AG04449 (cell line): ENCODE results near the gene PRTFDC1.
A peak's percentile ranks its signal among the peaks of the same experiment; 100 is the strongest.

ENCODE experiments used
- CTCF ChIA-PET: fragments of 350-600 bp; formaldehyde crosslinking; extraction: SDS; loops from one replicate; lab custom pipeline; 2021; ENCODE audit warnings: antibody characterized with exemption; lab: Yijun Ruan, JAX
- POLR2A ChIA-PET: fragments of 400-600, 350-600 bp; formaldehyde crosslinking; extraction: SDS; loops from one replicate; lab custom pipeline; 2020; ENCODE audit warnings: antibody characterized with exemption, inconsistent platforms; lab: Yijun Ruan, JAX
- DNase-seq: peaks from one replicate; pipeline ENCODE4 v3.0.0-alpha.2; 2010; ENCODE audit warnings: low read depth, low spot score
- H3K4me3 ChIP-seq: 2 replicates; pipeline ENCODE4 v1.5.1; 2011; ENCODE audit warnings: low read depth, mild to moderate bottlenecking, control low read depth, low read length
- TF ChIP-seq, protein P1 (sequence below): IDR thresholded peaks from one replicate; pipeline ENCODE4 v1.5.1; 2011; ENCODE audit warnings: mild to moderate bottlenecking, moderate library complexity, low read length, control low read depth, inconsistent platforms; ENCODE audit not compliant: insufficient read depth; ENCODE audit errors: missing control alignments

The PRTFDC1 gene

GRCh38 chr10:24884793-24885192 is 67.6 kb downstream of the PRTFDC1 start:
- H3K4me3 ChIP-seq, result no peak overlapping the region
- TF ChIP-seq, protein P1, sequence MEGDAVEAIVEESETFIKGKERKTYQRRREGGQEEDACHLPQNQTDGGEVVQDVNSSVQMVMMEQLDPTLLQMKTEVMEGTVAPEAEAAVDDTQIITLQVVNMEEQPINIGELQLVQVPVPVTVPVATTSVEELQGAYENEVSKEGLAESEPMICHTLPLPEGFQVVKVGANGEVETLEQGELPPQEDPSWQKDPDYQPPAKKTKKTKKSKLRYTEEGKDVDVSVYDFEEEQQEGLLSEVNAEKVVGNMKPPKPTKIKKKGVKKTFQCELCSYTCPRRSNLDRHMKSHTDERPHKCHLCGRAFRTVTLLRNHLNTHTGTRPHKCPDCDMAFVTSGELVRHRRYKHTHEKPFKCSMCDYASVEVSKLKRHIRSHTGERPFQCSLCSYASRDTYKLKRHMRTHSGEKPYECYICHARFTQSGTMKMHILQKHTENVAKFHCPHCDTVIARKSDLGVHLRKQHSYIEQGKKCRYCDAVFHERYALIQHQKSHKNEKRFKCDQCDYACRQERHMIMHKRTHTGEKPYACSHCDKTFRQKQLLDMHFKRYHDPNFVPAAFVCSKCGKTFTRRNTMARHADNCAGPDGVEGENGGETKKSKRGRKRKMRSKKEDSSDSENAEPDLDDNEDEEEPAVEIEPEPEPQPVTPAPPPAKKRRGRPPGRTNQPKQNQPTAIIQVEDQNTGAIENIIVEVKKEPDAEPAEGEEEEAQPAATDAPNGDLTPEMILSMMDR, result no peak
- ChIA-PET POLR2A (no interaction called here), CTCF (interaction anchor here (0.8 to 1.3 kb wide), 4 partner anchors 11 to 242 kb away, joined by 3 to 5 read pairs (median 4); no protein-coding TSS in a partner anchor)
- DNase-seq, result no peak

DNA sequence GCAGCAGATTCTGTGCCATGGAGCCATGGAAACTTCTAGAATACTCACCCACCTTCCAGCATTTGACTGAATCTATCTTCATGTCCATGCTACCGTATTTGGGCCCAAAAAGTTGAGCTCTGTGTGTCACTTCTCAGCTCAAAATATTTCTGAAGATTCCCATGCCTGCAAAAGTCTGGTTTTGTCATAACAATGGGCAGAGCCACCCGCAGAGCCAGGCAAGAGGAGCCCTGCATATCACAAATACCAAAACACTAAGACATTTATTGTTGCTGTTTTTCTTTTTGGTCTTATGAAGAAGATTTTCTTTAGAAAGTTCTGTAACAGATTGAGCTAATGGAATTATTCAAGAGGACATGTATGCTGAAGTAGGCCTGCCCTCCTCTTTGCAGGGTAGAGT is 68.1 kb downstream of the PRTFDC1 start:
- CTCF ChIA-PET, result interaction anchor here (0.8 to 1.6 kb wide), 4 partner anchors 12 to 242 kb away, joined by 3 to 5 read pairs (median 3); no protein-coding TSS in a partner anchor
- H3K4me3 ChIP-seq, result no peak overlapping the region
- DNase-seq, result no peak
- POLR2A ChIA-PET, result no interaction called here
- TF ChIP-seq, protein P1, result no peak

- ChIA-PET POLR2A (interaction anchor here (0.7 kb wide), 1 partner anchor 11 kb away, joined by 3 read pairs; no protein-coding TSS in a partner anchor), CTCF (interaction anchor here (0.9 to 1.6 kb wide), 3 partner anchors 22 to 155 kb away, joined by 3 read pairs; no protein-coding TSS in a partner anchor)
- no peak overlapping the region for H3K4me3 ChIP-seq
- TF ChIP-seq, protein P1, result no peak
- no peak for DNase-seq
These were observed 69.2 kb downstream of the PRTFDC1 start for GRCh38 chr10:24883176-24883575.

DNA sequence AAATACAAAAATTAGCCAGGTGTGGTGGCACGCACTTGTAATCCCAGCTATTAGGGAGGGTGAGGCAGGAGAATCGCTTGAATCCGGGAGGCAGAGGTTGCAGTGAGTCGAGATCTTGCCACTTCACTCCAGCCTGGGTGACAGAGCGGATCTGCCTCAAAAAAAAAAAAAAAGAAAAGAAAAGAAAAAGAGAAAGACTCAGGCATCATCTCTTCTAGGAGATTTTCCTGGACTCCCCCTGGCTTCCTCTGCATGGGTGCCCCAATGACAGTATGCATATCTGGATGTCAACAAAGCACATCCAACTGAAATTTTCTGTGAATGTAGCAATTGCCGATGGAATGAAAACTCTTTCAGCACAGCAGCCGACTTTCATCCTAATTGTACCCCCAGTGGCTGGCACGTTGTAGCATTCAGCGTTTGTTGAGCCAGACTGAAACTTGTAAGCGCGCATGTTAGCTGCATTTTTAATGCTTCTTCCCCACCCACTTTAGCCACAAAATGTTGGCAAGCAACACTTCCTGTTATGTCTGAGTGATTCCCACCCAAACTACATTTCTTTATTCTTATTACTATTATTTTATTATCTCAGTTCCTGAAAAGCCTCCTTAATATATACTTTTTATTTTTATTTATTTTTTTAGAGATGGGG is 70.2 kb downstream of the PRTFDC1 start:
- POLR2A ChIA-PET, result interaction anchor here (0.7 kb wide), 1 partner anchor 10 kb away, joined by 3 read pairs; no protein-coding TSS in a partner anchor
- no peak overlapping the region for H3K4me3 ChIP-seq
- CTCF ChIA-PET, result interaction anchor here (0.9 to 1.0 kb wide), 2 partner anchors 21 to 154 kb away, joined by 3 read pairs; no protein-coding TSS in a partner anchor
- DNase-seq, result no peak
- TF ChIP-seq, protein P1, result peak; percentile 34

DNA sequence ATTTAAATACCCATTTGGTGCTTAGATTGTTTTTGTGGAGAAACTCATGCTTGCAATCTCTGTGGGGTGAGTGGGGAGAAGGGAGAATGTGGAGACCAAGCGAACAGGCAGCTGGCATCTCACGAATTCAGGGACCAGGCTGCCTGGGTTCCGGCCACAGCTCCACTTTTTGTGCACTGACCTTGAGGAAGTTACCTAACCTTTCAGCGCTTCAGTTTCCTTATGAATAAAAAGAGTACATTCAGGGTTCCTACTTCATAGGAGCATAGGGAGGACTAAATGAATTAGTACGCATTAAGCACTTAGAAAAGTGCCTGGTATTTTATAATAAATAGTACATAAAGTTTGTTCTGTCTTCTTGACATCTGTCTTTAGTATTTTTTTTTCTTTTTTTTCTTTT is 72.5 kb downstream of the PRTFDC1 start:
- no peak overlapping the region for H3K4me3 ChIP-seq
- TF ChIP-seq, protein P1, result no peak
- ChIA-PET POLR2A (no interaction called here), CTCF (no interaction called here)
- no peak for DNase-seq

DNA sequence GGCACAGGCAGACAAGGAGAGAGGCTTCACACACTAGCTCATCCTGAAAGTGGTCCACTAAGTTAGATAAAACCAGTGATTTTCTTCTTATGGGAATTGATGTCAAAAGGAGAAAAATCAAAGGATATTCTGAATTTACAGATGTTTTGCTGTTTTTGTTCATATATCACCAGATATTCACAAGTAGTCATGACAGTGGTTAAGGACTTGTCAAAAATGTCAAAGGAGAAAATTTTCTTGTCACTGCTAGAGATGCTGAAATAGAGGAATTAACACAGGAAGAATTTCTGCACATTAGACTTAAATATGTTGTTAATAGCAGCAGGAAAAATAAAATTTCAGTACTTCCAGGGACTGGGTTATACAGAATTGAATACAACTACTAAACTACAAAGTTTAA is 78.3 kb downstream of the PRTFDC1 start:
- POLR2A ChIA-PET, result no interaction called here
- CTCF ChIA-PET, result no interaction called here
- TF ChIP-seq, protein P1, result no peak
- DNase-seq, result no peak
- no peak overlapping the region for H3K4me3 ChIP-seq
